Vagina (tissue), 2 donors: ENCODE measurements around the gene HSPB6.

Experiments
- CTCF ChIP-seq, 3 experiments: fragments of 450-650 bp in 2 of 3; fragments of 200-600 bp in 1 of 3; sonication (generic) in 1 of 3; IDR thresholded peaks; one replicate each; pipeline ENCODE4 v1.5.1; 2017 to 2019; ENCODE audit warnings: antibody characterized with exemption in 3 of 3, mild to moderate bottlenecking in 2 of 3, moderate library complexity in 2 of 3
- POLR2A ChIP-seq, 2 donors: fragments of 450-650 bp; IDR thresholded peaks; one replicate each; pipeline ENCODE4 v1.6.1; 2017; ENCODE audit warnings: antibody characterized with exemption in 2 of 2, mild to moderate bottlenecking in 2 of 2, moderate library complexity in 2 of 2
- POLR2AphosphoS5 ChIP-seq, 2 donors: sonication (generic); formaldehyde crosslinking; IDR thresholded peaks; one replicate each; pipeline ENCODE4 v1.9.0; 2017; ENCODE audit warnings: antibody characterized with exemption in 2 of 2, mild to moderate bottlenecking in 2 of 2, low read depth in 1 of 2; ENCODE audit not compliant: insufficient read depth in 1 of 2

DNA sequence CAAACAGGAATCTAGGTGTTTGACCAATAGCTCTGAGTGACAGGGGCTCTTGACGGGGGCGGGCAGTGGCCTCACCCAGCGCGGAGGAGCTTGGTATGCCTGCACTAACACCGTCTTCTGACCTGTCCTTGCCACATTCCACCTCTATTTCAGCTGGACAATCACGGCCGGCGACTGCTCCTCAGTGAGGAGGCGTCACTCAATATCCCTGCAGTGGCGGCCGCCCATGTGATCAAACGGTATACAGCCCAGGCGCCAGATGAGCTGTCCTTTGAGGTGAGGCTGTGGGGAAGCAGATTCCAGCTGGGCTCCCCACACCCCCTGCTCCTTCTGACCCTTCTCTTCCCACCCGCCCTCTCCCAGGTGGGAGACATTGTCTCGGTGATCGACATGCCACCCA is 23.2 kb upstream of the HSPB6 start:
- TF ChIP-seq CTCF (IDR thresholded peaks at IDR 0.05) (no peak), POLR2A (IDR thresholded peaks at IDR 0.05) (no peak), POLR2AphosphoS5 (IDR thresholded peaks at IDR 0.05; ENCODE audit: insufficient read depth in 1 of 2, low read depth in 1 of 2) (no peak)
